LoVo (cell line): ENCODE results near the gene DHX57.
"Not testable (repeated sequence)": the region's sequence is repeated elsewhere in the genome, so short reads cannot be mapped to it uniquely, and the experiment has no call there.

Experiments
- DNase-seq: peaks from one replicate; pipeline ENCODE4 v3.0.0-alpha.2; 2016; ENCODE audit warnings: low spot score

DHX57 gene

GRCh38 chr2:38797953-38798352 is 77.8 kb downstream of the DHX57 start:
- no peak for DNase-seq

DNA sequence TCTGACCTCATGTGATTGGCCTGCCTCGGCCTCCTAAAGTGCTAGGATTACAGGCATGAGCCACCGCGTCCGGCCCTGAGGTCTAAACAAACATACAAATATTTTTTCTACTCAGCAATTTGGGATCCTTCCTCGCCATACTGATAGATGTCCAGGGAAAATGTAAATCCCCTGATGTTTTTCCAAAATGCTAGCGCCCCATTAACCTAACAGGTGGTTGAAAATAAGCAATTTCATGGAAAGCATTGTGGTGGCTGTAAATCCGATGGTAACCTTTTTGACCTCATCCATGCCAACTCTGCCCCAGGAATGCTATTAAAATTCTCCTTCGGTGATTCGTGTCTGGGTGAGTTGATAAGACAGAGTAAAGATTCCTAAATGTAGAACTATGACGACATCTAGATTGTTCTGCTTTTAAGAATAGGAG is 78.5 kb downstream of the DHX57 start:
- peak; percentile 36 for DNase-seq

GRCh38 chr2:38795016-38795415 is 80.7 kb downstream of the DHX57 start:
- not testable (repeated sequence) for DNase-seq

DNA sequence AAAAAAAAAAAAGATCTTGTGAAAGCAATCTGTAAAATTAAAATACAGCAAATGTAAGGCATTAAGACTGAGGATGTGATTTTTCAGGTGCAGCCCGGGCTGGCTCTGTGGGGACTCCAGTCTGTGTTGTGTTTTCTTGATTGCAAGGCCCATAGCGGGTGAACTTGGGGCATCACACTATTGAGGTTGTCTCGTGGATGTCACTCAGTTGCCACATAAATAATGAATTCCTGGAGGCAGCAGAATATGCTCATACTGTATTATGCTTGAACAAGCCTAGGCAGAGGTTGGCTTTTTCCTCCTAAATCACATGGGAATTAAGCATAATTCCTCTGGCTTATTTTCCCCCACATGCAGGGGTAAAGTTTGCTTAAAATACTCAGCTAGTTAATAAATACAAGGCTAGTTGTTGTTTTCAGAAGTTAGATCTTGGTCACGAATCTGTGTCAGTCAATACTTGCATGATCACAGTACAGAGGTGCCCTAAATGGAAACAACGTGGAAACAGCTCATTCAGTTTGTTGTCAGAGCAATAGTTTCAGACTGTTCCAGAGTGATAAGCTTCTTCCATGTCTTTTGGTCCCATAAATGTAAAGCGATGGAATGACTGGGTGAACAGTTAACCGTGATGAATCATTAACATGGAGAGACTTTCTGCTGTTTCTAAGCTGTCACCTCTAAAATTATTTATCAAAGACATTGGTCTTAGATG is 81.3 kb downstream of the DHX57 start:
- no peak for DNase-seq

DNA sequence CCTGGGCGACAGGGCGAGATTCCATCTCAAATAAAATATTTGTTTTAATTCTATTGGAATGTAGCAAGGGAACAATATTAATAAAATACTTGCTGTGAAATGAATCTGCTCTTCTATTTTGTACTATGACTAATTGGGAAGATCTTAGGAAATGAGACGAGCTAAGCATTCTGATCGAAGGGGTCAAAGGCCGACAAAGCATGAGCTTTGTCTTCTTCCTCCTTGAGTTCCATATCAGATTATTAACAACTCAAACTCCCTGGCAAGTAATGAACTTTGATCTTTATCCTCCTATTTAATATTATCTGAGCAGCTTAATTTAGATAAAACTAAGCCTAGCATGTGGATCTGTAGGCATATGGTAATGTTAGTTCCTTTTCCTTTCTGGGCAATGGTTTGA is 82.2 kb downstream of the DHX57 start:
- DNase-seq = no peak

- DNase-seq = no peak
These were observed 83.0 kb downstream of the DHX57 start for GRCh38 chr2:38792751-38793150.

GRCh38 chr2:38792321-38792720 is 83.4 kb downstream of the DHX57 start:
- DNase-seq = not testable (repeated sequence)

- DNase-seq = no peak
These were observed 84.0 kb downstream of the DHX57 start for GRCh38 chr2:38791744-38792143.

- no peak for DNase-seq
These were observed 86.0 kb downstream of the DHX57 start for GRCh38 chr2:38789691-38790090.

DNA sequence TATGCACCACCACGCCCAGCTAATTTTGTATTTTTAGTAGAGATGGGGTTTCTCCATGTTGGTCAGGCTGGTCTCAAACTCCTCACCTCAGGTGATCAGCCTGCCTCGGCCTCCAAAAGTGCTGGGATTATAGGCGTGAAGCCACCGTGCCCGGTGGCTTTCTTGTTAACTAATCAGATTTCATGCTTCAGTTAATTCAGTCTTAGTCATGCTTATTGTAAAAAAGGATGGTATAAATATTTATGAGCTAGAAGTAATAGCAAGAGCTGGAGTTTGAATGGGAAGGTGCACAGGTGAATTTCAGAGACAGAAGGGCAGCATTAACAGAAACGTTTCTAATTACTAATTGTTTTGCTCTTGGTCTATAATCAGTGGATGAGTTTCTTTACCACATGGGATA is 87.4 kb downstream of the DHX57 start:
- no peak for DNase-seq

GRCh38 chr2:38783586-38783985 is 92.1 kb downstream of the DHX57 start:
- DNase-seq = no peak

- DNase-seq = no peak
These were observed 97.0 kb downstream of the DHX57 start for GRCh38 chr2:38778687-38779082.

- no peak for DNase-seq
These were observed 99.2 kb downstream of the DHX57 start for GRCh38 chr2:38776531-38776930.

- DNase-seq = no peak
These were observed 99.9 kb downstream of the DHX57 start for GRCh38 chr2:38775921-38776225.

DNA sequence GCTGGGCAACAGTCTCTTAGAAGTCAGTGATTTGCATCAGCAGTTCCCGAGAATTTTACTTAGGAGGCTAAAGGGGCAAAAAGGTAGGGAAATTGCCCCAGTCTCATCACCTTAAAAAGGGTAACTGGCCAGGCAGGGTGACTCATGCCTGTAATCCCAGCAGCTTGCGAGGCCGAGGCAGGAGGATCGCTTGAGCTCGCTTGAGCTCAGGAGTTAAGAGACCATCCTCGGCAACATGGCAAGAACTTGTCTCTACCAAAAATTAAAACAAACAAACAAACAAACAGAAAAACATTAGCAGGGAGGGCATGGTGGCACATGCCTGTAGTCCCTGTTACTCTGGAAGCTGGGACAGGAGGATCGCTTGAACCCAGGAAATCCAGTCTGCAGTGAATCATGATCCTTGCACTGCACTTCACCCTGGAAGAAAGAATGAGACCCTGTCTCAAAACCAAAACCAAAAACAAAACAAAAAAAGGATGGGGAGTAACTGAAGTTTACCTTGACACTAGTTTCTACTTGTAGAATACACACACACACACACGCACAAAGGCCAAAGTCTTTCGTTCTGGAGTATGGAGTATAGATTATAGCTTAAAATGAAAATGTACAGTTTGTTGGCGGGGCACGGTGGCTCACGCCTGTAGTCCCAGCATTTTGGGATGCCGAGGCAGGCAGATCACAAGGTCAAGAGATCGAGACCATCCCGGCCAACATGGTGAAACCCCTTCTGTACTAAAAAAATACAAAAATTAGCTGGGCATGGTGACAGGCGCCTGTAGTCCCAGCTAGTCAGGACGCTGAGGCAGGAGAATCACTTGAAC is 100.4 kb downstream of the DHX57 start:
- DNase-seq = no peak

DNA sequence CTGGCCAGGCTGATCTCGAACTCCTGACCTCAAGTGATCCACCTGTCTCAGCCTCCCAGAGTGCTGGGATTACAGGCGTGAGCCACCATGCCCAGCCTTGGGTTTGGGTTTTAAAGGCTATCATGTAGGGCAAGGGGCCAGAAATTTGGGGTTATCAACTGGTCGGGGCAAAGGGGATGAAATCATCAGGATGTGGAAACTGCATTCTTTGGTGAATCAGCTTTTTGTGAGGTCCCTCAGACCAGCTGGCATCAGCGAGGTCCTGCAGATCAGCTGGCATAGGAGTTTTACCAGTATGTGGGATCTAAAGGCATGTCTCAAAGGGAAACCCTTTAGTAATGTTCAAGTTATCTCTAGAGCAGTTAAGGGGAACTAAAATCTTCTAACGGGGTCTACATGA is 104.1 kb downstream of the DHX57 start:
- no peak for DNase-seq

DNA sequence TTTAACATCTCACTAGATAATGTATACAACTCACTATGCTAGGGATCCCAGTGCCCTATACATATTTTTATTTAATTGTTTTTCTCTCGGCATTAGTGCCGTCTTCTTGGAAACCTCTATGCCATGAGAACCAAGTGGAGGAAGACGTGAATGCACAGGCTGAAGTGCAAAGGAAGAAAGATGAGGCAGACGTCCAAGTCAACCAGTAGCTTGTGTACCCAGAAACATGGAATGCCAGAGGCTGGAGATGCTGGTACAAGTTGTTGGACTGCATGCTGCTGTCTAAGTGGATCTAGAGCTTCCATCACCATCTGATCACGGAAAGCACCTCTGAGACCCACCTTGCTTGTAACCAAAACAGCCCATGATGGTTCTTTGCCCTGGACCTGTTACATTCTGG is 110.2 kb downstream of the DHX57 start:
- no peak for DNase-seq

- no peak for DNase-seq
These were observed 110.6 kb downstream of the DHX57 start for GRCh38 chr2:38765149-38765548.

- DNase-seq = no peak
These were observed 112.0 kb downstream of the DHX57 start for GRCh38 chr2:38763728-38764127.

- DNase-seq = no peak
These were observed 112.5 kb downstream of the DHX57 start for GRCh38 chr2:38763228-38763627.

DNA sequence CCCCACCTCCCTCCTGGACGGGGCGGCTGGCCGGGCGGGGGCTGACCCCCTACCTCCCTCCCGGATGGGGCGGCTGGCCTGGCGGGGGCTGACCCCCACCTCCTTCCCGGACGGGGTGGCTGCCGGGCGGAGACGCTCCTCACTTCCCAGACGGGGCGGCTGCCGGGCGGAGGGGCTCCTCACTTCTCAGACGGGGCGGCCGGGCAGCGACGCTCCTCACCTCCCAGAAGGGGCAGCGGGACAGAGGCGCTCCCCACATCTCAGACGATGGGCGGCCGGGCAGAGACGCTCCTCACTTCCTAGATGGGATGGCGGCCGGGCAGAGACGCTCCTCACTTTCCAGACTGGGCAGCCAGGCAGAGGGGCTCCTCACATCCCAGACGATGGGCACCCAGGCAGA is 119.8 kb downstream of the DHX57 start:
- DNase-seq = not testable (repeated sequence)

DNA sequence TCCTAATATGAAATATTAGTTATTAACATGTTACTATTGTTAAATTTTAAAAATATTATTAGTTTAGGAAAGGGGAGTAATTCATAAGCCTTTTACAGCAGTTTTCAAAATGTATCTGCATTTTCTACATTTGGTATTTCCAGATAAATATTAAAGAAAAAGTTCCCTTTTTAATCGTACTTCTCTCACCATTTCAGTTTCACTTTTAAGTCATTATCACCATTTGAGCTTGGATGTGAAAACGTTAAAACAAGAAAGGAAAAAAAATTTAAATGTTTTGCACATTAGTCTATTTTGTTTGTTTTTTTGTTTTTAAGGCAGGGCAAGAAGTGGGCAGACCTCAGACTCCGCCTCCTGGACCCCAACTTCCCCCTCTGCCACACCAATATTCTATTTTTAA is 121.2 kb downstream of the DHX57 start:
- no peak for DNase-seq

DNA sequence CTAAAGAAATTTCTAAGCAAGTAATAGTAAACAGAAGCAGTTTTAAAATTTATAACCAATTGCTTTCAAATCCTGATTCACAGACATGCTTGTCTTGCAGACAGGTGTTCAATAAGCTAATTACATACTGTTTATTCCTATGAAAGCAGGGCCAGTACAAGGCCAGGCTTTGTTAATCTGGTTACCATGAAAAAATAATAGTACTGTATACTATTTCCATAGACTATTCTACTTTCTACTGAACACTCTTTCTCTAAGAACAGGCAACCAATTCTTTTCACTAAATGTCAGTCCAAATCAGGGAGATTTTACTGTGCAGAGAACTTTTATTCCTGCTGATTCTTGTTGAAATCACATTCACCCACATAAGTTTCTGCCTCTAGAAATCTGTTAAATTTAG is 121.7 kb downstream of the DHX57 start:
- no peak for DNase-seq
